Liver (tissue), 9 donors: ENCODE measurements around the gene AKAP13. TPM values are rescaled to one million over a fixed set of nuclear protein-coding genes. Genes with fewer than 3 reads are reported as not detected.

ENCODE experiments used
- DNase-seq: peaks from one replicate; pipeline ENCODE4 v3.0.0-alpha.2; 2017; ENCODE audit warnings: low spot score
- H3K27ac ChIP-seq, 2 donors: one replicate each; pipeline ENCODE4 v1.7.0; 2013; ENCODE audit warnings: inconsistent platforms in 2 of 2, low read length in 2 of 2, control low read depth in 1 of 2, low read depth in 1 of 2, mild to moderate bottlenecking in 1 of 2
- H3K27me3 ChIP-seq, 4 donors: one replicate each; pipeline versions ENCODE4 v1.6.1 to v1.7.0; 2013; ENCODE audit warnings: low read length in 3 of 4, inconsistent platforms in 1 of 4, mild to moderate bottlenecking in 1 of 4, moderate library complexity in 1 of 4; ENCODE audit not compliant: control insufficient read depth in 4 of 4, insufficient read depth in 4 of 4
- H3K36me3 ChIP-seq, 4 donors: one replicate each; pipeline versions ENCODE4 v1.6.1 to v1.7.0; 2013; ENCODE audit warnings: low read length in 3 of 4, mild to moderate bottlenecking in 3 of 4, low read depth in 1 of 4, moderate library complexity in 1 of 4; ENCODE audit not compliant: control insufficient read depth in 4 of 4, insufficient read depth in 3 of 4
- H3K4me1 ChIP-seq, 4 donors: one replicate each; pipeline versions ENCODE4 v1.6.1 to v1.7.0; 2013; ENCODE audit warnings: low read length in 3 of 4, mild to moderate bottlenecking in 3 of 4, moderate library complexity in 1 of 4; ENCODE audit not compliant: control insufficient read depth in 4 of 4, insufficient read depth in 4 of 4
- H3K4me3 ChIP-seq, 3 donors: one replicate each; pipeline versions ENCODE4 v1.6.1 to v1.7.0; 2013; ENCODE audit warnings: low read length in 3 of 3, control low read depth in 1 of 3, low read depth in 1 of 3, mild to moderate bottlenecking in 1 of 3
- H3K9ac ChIP-seq, 2 donors: one replicate each; pipeline ENCODE4 v1.7.0; 2013; ENCODE audit warnings: low read length in 2 of 2, mild to moderate bottlenecking in 2 of 2, moderate library complexity in 2 of 2, control low read depth in 1 of 2, low read depth in 1 of 2
- H3K9me3 ChIP-seq, 4 donors: one replicate each; pipeline versions ENCODE4 v1.6.1 to v1.7.0; 2013; ENCODE audit warnings: low read length in 3 of 4; ENCODE audit not compliant: control insufficient read depth in 4 of 4
- EGR1 ChIP-seq, 2 donors: IDR thresholded peaks; 2 replicates each; pipeline ENCODE4 v1.6.1; 2016 to 2018; ENCODE audit warnings: antibody characterized with exemption in 2 of 2, low read depth in 2 of 2
- FOXA1 ChIP-seq: IDR thresholded peaks from 2 replicates; pipeline ENCODE4 v1.6.1; 2016; ENCODE audit warnings: antibody characterized with exemption
- FOXA2 ChIP-seq: IDR thresholded peaks from 2 replicates; pipeline ENCODE4 v1.6.1; 2016; ENCODE audit warnings: antibody characterized with exemption
- GABPA ChIP-seq, 2 donors: IDR thresholded peaks in 1 of 2; conservative IDR thresholded peaks in 1 of 2; 2 replicates each; pipeline ENCODE4 v1.6.1; 2016; ENCODE audit warnings: antibody characterized with exemption in 2 of 2, mild to moderate bottlenecking in 1 of 2, moderate library complexity in 1 of 2
- HNF4A ChIP-seq, 2 donors: conservative IDR thresholded peaks; 2 replicates each; pipeline ENCODE4 v1.6.1; 2016; ENCODE audit warnings: antibody characterized with exemption in 2 of 2, mild to moderate bottlenecking in 2 of 2
- HNF4G ChIP-seq: IDR thresholded peaks from 2 replicates; pipeline ENCODE4 v1.6.1; 2016; ENCODE audit warnings: antibody characterized with exemption
- JUND ChIP-seq, 2 donors: IDR thresholded peaks; 2 replicates each; pipeline ENCODE4 v1.6.1; 2016; ENCODE audit warnings: antibody characterized with exemption in 2 of 2
- NR2F2 ChIP-seq: IDR thresholded peaks from 2 replicates; pipeline ENCODE4 v1.6.1; 2016; ENCODE audit warnings: antibody characterized with exemption
- RAD21 ChIP-seq, 2 donors: IDR thresholded peaks; 2 replicates each; pipeline ENCODE4 v1.6.1; 2016; ENCODE audit warnings: antibody characterized with exemption in 2 of 2, mild to moderate bottlenecking in 2 of 2
- SP1 ChIP-seq: IDR thresholded peaks from 2 replicates; pipeline ENCODE4 v1.6.1; 2018; ENCODE audit warnings: antibody characterized with exemption, mild to moderate bottlenecking
- TAF1 ChIP-seq: conservative IDR thresholded peaks from 2 replicates; pipeline ENCODE4 v1.6.1; 2016; ENCODE audit warnings: antibody characterized with exemption, mild to moderate bottlenecking
- YY1 ChIP-seq: IDR thresholded peaks from 2 replicates; pipeline ENCODE4 v1.6.1; 2016; ENCODE audit warnings: antibody characterized with exemption, mild to moderate bottlenecking
- WGBS: extraction: QIAGEN DNeasy Blood & Tissue Kit; methylation state at CpG from one replicate; pipeline ENCODE4 v1.1.7; 2013; 5-methylcytosine and 5-hydroxymethylcytosine counted together
- polyA plus RNA-seq, 2 donors: library from polyadenylated mRNA; stranded (reverse) in 1 of 2; unstranded in 1 of 2; fragments of 200-250 nt in 1 of 2; fragments of >200 nt in 1 of 2; fragmentation: Nextera tagmentation in 1 of 2; extraction: Ambion mirVana in 1 of 2; gene quantifications; one replicate each; pipeline versions ENCODE4 v1.2.1 to v1.2.3, GENCODE V29; 2013 to 2015
- total RNA-seq, 2 donors: library from RNA; depleted of rRNA; stranded (reverse); fragments of >200 nt; gene quantifications; one replicate each; pipeline ENCODE4 v1.2.3, GENCODE V29; 2014
- TF ChIP-seq, protein P1 (sequence below): IDR thresholded peaks from 2 replicates; pipeline ENCODE4 v1.6.1; 2016; ENCODE audit warnings: antibody characterized with exemption
- TF ChIP-seq, protein P2 (sequence below): fragments of 150-350 bp; IDR thresholded peaks from 2 replicates; pipeline ENCODE4 v1.5.1; 2017; ENCODE audit warnings: improper control_type of control experiment, low read depth, low read length; ENCODE audit not compliant: missing input control
- TF ChIP-seq, protein P3 (sequence below): IDR thresholded peaks from 2 replicates; pipeline ENCODE4 v1.6.1; 2016; ENCODE audit warnings: antibody characterized with exemption
- TF ChIP-seq, protein P4 (sequence below): IDR thresholded peaks from 2 replicates; pipeline ENCODE4 v1.6.1; 2016; ENCODE audit warnings: antibody characterized with exemption, mild to moderate bottlenecking
- TF ChIP-seq, protein P5 (sequence below): IDR thresholded peaks from 2 replicates; pipeline ENCODE4 v1.6.1; 2016; ENCODE audit warnings: antibody characterized with exemption
- donor health status: healthy.
- donor health status: healthy.
- donor health status: healthy.
- donor health status: healthy.
- donor health status: healthy.

Gene AKAP13
- total and polyA plus RNA-seq, 4 donors, result 18.6 to 92.3 (median 37.4) TPM

DNA sequence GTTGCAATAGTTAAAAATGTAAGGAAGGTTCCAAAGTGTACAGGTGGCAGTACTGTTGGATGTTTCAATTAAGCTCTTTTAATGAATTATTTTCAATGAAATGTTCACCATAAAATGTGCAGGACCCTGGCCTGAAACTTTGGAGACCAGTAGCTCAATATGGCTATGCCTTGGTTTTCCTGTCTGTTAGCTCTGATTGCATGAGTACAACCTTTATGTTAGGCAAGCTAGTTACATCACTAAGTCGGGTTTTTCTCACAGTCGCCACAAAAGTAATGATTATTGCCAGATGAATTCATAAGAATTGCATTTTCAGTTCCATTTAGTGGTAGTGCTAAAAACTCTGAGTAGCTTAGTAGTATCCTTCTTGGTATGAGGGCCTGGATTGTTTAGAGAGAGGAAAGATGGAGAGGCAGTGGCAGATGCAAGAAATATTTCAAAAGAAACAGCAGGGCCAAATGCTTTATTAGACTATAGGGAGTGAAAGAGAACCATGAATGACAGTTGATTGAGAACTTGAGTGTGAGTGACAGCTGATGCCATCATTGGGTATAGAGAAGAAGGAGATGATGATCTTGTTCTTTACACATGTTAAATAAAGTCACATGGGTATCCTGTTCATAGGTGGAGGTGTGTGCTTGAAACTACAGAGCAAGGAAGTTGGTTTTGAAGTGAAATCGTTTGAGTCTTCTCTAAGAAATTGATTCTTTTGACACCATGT, 109.5 kb downstream of the AKAP13 start:
- no peak for DNase-seq
- no peaks in the 10 kb centered on the region for H3K9me3 ChIP-seq
- no peak overlapping the region for H3K4me3 ChIP-seq
- no peak overlapping the region for H3K9ac ChIP-seq
- no peaks in the 10 kb centered on the region for H3K4me1 ChIP-seq
- H3K27ac ChIP-seq, result no peak overlapping the region
- WGBS, result 83% methylated on average over 3 of the region's 3 CpGs
- H3K27me3 ChIP-seq, result no peaks in the 10 kb centered on the region
- no peak for TF ChIP-seq NR2F2
- TF ChIP-seq, protein P1, sequence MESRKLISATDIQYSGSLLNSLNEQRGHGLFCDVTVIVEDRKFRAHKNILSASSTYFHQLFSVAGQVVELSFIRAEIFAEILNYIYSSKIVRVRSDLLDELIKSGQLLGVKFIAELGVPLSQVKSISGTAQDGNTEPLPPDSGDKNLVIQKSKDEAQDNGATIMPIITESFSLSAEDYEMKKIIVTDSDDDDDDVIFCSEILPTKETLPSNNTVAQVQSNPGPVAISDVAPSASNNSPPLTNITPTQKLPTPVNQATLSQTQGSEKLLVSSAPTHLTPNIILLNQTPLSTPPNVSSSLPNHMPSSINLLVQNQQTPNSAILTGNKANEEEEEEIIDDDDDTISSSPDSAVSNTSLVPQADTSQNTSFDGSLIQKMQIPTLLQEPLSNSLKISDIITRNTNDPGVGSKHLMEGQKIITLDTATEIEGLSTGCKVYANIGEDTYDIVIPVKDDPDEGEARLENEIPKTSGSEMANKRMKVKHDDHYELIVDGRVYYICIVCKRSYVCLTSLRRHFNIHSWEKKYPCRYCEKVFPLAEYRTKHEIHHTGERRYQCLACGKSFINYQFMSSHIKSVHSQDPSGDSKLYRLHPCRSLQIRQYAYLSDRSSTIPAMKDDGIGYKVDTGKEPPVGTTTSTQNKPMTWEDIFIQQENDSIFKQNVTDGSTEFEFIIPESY, result no peak
- no peak for TF ChIP-seq HNF4A (conservative IDR thresholded peaks at IDR 0.05)
- TF ChIP-seq RAD21 (IDR thresholded peaks at IDR 0.05), result no peak
- no peak for TF ChIP-seq TAF1
- TF ChIP-seq HNF4G, result no peak
- TF ChIP-seq, protein P2, sequence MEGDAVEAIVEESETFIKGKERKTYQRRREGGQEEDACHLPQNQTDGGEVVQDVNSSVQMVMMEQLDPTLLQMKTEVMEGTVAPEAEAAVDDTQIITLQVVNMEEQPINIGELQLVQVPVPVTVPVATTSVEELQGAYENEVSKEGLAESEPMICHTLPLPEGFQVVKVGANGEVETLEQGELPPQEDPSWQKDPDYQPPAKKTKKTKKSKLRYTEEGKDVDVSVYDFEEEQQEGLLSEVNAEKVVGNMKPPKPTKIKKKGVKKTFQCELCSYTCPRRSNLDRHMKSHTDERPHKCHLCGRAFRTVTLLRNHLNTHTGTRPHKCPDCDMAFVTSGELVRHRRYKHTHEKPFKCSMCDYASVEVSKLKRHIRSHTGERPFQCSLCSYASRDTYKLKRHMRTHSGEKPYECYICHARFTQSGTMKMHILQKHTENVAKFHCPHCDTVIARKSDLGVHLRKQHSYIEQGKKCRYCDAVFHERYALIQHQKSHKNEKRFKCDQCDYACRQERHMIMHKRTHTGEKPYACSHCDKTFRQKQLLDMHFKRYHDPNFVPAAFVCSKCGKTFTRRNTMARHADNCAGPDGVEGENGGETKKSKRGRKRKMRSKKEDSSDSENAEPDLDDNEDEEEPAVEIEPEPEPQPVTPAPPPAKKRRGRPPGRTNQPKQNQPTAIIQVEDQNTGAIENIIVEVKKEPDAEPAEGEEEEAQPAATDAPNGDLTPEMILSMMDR, result no peak
- TF ChIP-seq GABPA (IDR thresholded peaks at IDR 0.05 in 1 of 2, conservative IDR thresholded peaks at IDR 0.05 in 1 of 2), result no peak
- TF ChIP-seq EGR1 (IDR thresholded peaks at IDR 0.05; ENCODE audit: low read depth in 2 of 2), result no peak
- TF ChIP-seq, protein P3, sequence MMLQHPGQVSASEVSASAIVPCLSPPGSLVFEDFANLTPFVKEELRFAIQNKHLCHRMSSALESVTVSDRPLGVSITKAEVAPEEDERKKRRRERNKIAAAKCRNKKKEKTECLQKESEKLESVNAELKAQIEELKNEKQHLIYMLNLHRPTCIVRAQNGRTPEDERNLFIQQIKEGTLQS, result no peak
- TF ChIP-seq, protein P4, sequence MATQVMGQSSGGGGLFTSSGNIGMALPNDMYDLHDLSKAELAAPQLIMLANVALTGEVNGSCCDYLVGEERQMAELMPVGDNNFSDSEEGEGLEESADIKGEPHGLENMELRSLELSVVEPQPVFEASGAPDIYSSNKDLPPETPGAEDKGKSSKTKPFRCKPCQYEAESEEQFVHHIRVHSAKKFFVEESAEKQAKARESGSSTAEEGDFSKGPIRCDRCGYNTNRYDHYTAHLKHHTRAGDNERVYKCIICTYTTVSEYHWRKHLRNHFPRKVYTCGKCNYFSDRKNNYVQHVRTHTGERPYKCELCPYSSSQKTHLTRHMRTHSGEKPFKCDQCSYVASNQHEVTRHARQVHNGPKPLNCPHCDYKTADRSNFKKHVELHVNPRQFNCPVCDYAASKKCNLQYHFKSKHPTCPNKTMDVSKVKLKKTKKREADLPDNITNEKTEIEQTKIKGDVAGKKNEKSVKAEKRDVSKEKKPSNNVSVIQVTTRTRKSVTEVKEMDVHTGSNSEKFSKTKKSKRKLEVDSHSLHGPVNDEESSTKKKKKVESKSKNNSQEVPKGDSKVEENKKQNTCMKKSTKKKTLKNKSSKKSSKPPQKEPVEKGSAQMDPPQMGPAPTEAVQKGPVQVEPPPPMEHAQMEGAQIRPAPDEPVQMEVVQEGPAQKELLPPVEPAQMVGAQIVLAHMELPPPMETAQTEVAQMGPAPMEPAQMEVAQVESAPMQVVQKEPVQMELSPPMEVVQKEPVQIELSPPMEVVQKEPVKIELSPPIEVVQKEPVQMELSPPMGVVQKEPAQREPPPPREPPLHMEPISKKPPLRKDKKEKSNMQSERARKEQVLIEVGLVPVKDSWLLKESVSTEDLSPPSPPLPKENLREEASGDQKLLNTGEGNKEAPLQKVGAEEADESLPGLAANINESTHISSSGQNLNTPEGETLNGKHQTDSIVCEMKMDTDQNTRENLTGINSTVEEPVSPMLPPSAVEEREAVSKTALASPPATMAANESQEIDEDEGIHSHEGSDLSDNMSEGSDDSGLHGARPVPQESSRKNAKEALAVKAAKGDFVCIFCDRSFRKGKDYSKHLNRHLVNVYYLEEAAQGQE, result no peak
- TF ChIP-seq FOXA2, result no peak
- no peak for TF ChIP-seq SP1
- no peak for TF ChIP-seq JUND (IDR thresholded peaks at IDR 0.05)
- no peak for TF ChIP-seq YY1
- peaks cover 0 to 2% (median 0%) of the 10 kb centered on the region in 4 donors for H3K36me3 ChIP-seq

DNA sequence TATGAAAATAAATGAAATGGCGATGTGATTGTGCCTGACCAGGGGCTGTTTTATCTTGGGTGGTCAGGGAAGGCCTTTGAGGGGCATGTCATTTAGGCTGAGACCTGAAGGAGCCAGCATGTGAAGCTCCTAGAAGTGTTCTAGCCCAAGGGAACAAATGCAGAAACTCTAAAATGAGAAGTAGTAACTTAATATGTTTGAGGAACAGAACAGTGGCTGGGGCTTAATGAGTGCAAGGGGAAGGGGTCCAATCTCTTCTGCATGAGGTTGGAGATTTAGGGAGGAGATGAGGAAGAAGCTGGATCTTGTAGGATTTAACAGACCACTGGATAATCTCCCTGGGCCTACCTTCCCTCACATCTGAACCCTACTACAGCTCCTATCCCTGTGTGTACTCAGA, 110.5 kb downstream of the AKAP13 start:
- no peaks in the 10 kb centered on the region for H3K9me3 ChIP-seq
- H3K4me3 ChIP-seq, result no peak overlapping the region
- no peak overlapping the region for H3K27ac ChIP-seq
- TF ChIP-seq NR2F2, result no peak
- no peak for TF ChIP-seq FOXA1
- no peak for TF ChIP-seq JUND (IDR thresholded peaks at IDR 0.05)
- TF ChIP-seq, protein P5, sequence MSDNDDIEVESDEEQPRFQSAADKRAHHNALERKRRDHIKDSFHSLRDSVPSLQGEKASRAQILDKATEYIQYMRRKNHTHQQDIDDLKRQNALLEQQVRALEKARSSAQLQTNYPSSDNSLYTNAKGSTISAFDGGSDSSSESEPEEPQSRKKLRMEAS, result no peak
- H3K27me3 ChIP-seq, result no peaks in the 10 kb centered on the region
- DNase-seq, result no peak
- H3K36me3 ChIP-seq, result peaks cover 0 to 2% (median 0%) of the 10 kb centered on the region in 4 donors
- H3K9ac ChIP-seq, result no peak overlapping the region
- peaks cover 0 to 4% (median 0%) of the 10 kb centered on the region in 4 donors for H3K4me1 ChIP-seq
- 92% methylated on average over 1 of the region's 1 CpG for WGBS
